CD14-positive monocyte (primary cell): ENCODE measurements around the gene ANO4. TPM values are rescaled to one million over a fixed set of nuclear protein-coding genes. Genes with fewer than 3 reads are reported as not detected.

Source experiments
- DNase-seq, 3 donors: peaks; one replicate each; pipeline ENCODE4 v3.0.0-alpha.2; 2011 to 2022
- H2AFZ ChIP-seq: 2 replicates; pipeline ENCODE4 v1.6.0; 2012; ENCODE audit warnings: mild to moderate bottlenecking, low read depth, low read length, inconsistent platforms; ENCODE audit not compliant: insufficient read depth, poor library complexity, severe bottlenecking
- H3K27ac ChIP-seq, 2 donors: 1 replicate in 1 of 2; 2 replicates in 1 of 2; pipeline ENCODE4 v1.5.1; 2012 to 2013; ENCODE audit warnings: low read length in 2 of 2, control low read depth in 1 of 2, inconsistent platforms in 1 of 2, low read depth in 1 of 2, mild to moderate bottlenecking in 1 of 2
- H3K27me3 ChIP-seq, 2 donors: one replicate each; pipeline versions ENCODE4 v1.6.0 to v1.6.1; 2011 to 2013; ENCODE audit warnings: low read length in 2 of 2; ENCODE audit not compliant: control insufficient read depth in 2 of 2, insufficient read depth in 2 of 2
- H3K36me3 ChIP-seq, 2 donors: replicated peaks in 1 of 2; 1 replicate in 1 of 2; 2 replicates in 1 of 2; pipeline versions ENCODE4 v1.5.1 to v1.6.1; 2012 to 2013; ENCODE audit warnings: low read length in 2 of 2, control low read depth in 1 of 2, inconsistent platforms in 1 of 2, mild to moderate bottlenecking in 1 of 2; ENCODE audit not compliant: insufficient read depth in 2 of 2, control insufficient read depth in 1 of 2
- H3K4me1 ChIP-seq, 2 donors: 1 replicate in 1 of 2; 2 replicates in 1 of 2; pipeline versions ENCODE4 v1.5.1 to v1.6.1; 2012 to 2013; ENCODE audit warnings: low read length in 2 of 2, control low read depth in 1 of 2, inconsistent platforms in 1 of 2, mild to moderate bottlenecking in 1 of 2, moderate library complexity in 1 of 2; ENCODE audit not compliant: insufficient read depth in 2 of 2, control insufficient read depth in 1 of 2
- H3K4me2 ChIP-seq: replicated peaks from 2 replicates; pipeline ENCODE3; 2012; ENCODE audit warnings: low read length, moderate library complexity, mild to moderate bottlenecking; ENCODE audit not compliant: poor library complexity, severe bottlenecking; ENCODE audit errors: extremely low read depth
- H3K4me3 ChIP-seq, 3 experiments: fragments of 200-600 bp in 1 of 3; sonication (generic) in 1 of 3; replicated peaks in 1 of 3; 1 replicate in 2 of 3; 2 replicates in 1 of 3; pipeline ENCODE4 v1.5.1; 2011 to 2013; ENCODE audit warnings: low read length in 3 of 3, mild to moderate bottlenecking in 3 of 3, control low read depth in 2 of 3, low read depth in 2 of 3, inconsistent platforms in 1 of 3, moderate library complexity in 1 of 3
- H3K79me2 ChIP-seq: 2 replicates; pipeline ENCODE4 v1.6.0; 2012; ENCODE audit warnings: mild to moderate bottlenecking, control low read depth, inconsistent platforms, low read length, moderate library complexity; ENCODE audit not compliant: insufficient read depth
- H3K9ac ChIP-seq: 2 replicates; pipeline ENCODE4 v1.6.0; 2017; ENCODE audit warnings: low read length, mild to moderate bottlenecking; ENCODE audit not compliant: insufficient read depth, poor library complexity, severe bottlenecking
- H3K9me3 ChIP-seq, 2 donors: replicated peaks in 1 of 2; 1 replicate in 1 of 2; 2 replicates in 1 of 2; pipeline versions ENCODE4 v1.5.1 to v1.6.1; 2012 to 2013; ENCODE audit warnings: low read length in 2 of 2, control low read depth in 1 of 2; ENCODE audit not compliant: control insufficient read depth in 1 of 2, insufficient read depth in 1 of 2
- H4K20me1 ChIP-seq: 2 replicates; pipeline ENCODE4 v1.6.0; 2012; ENCODE audit warnings: mild to moderate bottlenecking, low read length, control low read depth, moderate library complexity; ENCODE audit not compliant: insufficient read depth
- H3K27ac Mint-ChIP-seq, 7 donors: one replicate each; pipeline ENCODE4 v1.8.0; 2020; ENCODE audit warnings: mild to moderate bottlenecking in 7 of 7, mixed read lengths in 7 of 7, moderate library complexity in 6 of 7, inconsistent platforms in 2 of 7
- H3K27me3 Mint-ChIP-seq, 3 donors: one replicate each; pipeline ENCODE4 v1.8.0; 2021 to 2022; ENCODE audit warnings: low read depth in 3 of 3, mild to moderate bottlenecking in 3 of 3, mixed read lengths in 3 of 3, moderate library complexity in 3 of 3, inconsistent platforms in 1 of 3
- H3K36me3 Mint-ChIP-seq, 2 donors: one replicate each; pipeline ENCODE4 v1.8.0; 2020; ENCODE audit warnings: mixed read lengths in 2 of 2, inconsistent platforms in 1 of 2, mild to moderate bottlenecking in 1 of 2
- H3K4me1 Mint-ChIP-seq: one replicate; pipeline ENCODE4 v1.8.0; 2020; ENCODE audit warnings: mild to moderate bottlenecking, mixed read lengths
- H3K4me3 Mint-ChIP-seq, 2 donors: one replicate each; pipeline ENCODE4 v1.8.0; 2020; ENCODE audit warnings: mild to moderate bottlenecking in 2 of 2, mixed read lengths in 2 of 2, moderate library complexity in 1 of 2
- H3K9me3 Mint-ChIP-seq, 7 donors: one replicate each; pipeline ENCODE4 v1.8.0; 2020 to 2022; ENCODE audit warnings: mixed read lengths in 7 of 7, mild to moderate bottlenecking in 6 of 7, moderate library complexity in 6 of 7, inconsistent platforms in 2 of 7
- WGBS: methylation state at CpG from one replicate; pipeline ENCODE4 v1.1.5; 2013; ENCODE audit warnings: missing lambda C conversion rate; ENCODE audit not compliant: insufficient coverage; 5-methylcytosine and 5-hydroxymethylcytosine counted together
- intact Hi-C, 2 donors: fragments of 100-400 bp; cut with micrococcal nuclease; formaldehyde crosslinking; loops; one replicate each; pipeline versions ENCODE4 v1.15.0 to v1.15.1; 2023
- polyA plus RNA-seq, 3 donors: library from polyadenylated mRNA; depleted of rRNA in 1 of 3; unstranded in 2 of 3; stranded (reverse) in 1 of 3; fragments of 300-500 nt in 2 of 3; fragments of >200 nt in 1 of 3; fragmentation: Illumina TruSeq in 2 of 3; gene quantifications; 1 replicate in 2 of 3; 2 replicates in 1 of 3; pipeline ENCODE4 v1.2.3, GENCODE V29; 2012 to 2021
- TF ChIP-seq, protein P1 (sequence below): fragments of 200-600 bp; IDR thresholded peaks from one replicate; pipeline ENCODE4 v1.8.0; 2022; ENCODE audit warnings: antibody characterized with exemption, mild to moderate bottlenecking

The ANO4 gene
- polyA plus RNA-seq, 3 donors = not detected

DNA sequence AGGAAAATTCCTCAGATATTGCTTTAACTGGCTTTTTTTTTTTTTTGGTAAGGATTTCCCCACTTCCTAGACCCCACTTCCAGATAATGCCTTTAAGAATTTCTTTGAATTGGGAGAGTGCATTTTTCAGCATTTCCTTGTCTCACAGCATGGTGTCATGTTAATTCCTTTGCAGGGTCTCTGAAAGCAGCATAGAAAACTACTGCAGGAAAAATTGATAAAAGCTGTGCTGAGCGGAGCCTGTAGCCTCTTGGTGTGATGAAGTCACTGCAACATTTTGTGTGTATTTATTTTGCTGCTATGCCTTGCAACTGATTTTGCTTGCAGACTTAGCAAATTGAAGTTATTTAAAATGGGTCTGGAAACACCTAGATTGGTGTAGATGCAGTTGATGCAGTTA lies 2.7 kb downstream of the ANO4 start:
- Mint-ChIP-seq H3K4me3 (no peak overlapping the region), H3K27ac (no peak overlapping the region), H3K9me3 (peaks cover 0 to 4% (median 2%) of the 10 kb centered on the region in 7 donors), H3K36me3 (no peaks in the 10 kb centered on the region), H3K4me1 (no peaks in the 10 kb centered on the region), H3K27me3 (peaks cover 12 to 17% (median 14%) of the 10 kb centered on the region in 3 donors)
- DNase-seq = no peak
- no peak overlapping the region for H3K4me2 ChIP-seq
- no peaks in the 10 kb centered on the region for H3K4me1 ChIP-seq
- intact Hi-C loops = no loop called here
- peaks cover 0 to 4% of the 10 kb centered on the region in 2 donors for H3K27me3 ChIP-seq
- H2AFZ ChIP-seq = no peak overlapping the region
- no peaks in the 10 kb centered on the region for H3K36me3 ChIP-seq
- no peaks in the 10 kb centered on the region for H3K79me2 ChIP-seq
- no peak overlapping the region for H3K4me3 ChIP-seq
- no peaks in the 10 kb centered on the region for H3K9me3 ChIP-seq
- TF ChIP-seq, protein P1, sequence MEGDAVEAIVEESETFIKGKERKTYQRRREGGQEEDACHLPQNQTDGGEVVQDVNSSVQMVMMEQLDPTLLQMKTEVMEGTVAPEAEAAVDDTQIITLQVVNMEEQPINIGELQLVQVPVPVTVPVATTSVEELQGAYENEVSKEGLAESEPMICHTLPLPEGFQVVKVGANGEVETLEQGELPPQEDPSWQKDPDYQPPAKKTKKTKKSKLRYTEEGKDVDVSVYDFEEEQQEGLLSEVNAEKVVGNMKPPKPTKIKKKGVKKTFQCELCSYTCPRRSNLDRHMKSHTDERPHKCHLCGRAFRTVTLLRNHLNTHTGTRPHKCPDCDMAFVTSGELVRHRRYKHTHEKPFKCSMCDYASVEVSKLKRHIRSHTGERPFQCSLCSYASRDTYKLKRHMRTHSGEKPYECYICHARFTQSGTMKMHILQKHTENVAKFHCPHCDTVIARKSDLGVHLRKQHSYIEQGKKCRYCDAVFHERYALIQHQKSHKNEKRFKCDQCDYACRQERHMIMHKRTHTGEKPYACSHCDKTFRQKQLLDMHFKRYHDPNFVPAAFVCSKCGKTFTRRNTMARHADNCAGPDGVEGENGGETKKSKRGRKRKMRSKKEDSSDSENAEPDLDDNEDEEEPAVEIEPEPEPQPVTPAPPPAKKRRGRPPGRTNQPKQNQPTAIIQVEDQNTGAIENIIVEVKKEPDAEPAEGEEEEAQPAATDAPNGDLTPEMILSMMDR = no peak
- H3K9ac ChIP-seq = no peak overlapping the region
- no peak overlapping the region for H3K27ac ChIP-seq
- 100% methylated on average over 1 of the region's 1 CpG for WGBS
- no peaks in the 10 kb centered on the region for H4K20me1 ChIP-seq

DNA sequence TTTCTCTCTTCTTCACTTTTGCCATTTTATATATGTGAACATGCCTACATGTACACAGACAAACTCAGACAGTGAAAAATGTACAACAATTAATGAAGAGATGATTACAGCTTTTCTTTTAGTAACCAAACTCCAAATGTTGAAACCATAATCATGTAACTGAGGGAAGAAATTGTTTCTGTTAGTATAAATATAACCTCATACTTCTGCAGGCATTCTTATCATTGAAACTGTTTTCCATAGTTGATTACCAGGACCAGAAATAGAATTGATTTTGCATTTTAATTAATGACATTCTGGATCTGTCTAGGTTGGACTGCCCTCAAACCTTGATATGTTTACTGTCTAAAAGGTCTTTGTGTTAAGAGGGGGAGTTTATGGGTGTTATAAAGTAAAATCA lies 3.2 kb downstream of the ANO4 start:
- Histone ChIP-seq H3K27me3 (peaks cover 0 to 4% of the 10 kb centered on the region in 2 donors), H4K20me1 (no peaks in the 10 kb centered on the region), H3K9me3 (no peaks in the 10 kb centered on the region), H3K9ac (no peak overlapping the region), H3K36me3 (no peaks in the 10 kb centered on the region), H3K79me2 (no peaks in the 10 kb centered on the region), H3K27ac (no peak overlapping the region), H3K4me2 (no peak overlapping the region), H3K4me1 (no peaks in the 10 kb centered on the region), H2AFZ (no peak overlapping the region), H3K4me3 (no peak overlapping the region)
- TF ChIP-seq, protein P1 = no peak
- H3K27me3 Mint-ChIP-seq = peaks cover 12 to 17% (median 14%) of the 10 kb centered on the region in 3 donors
- intact Hi-C loops = no loop called here
- H3K9me3 Mint-ChIP-seq = peaks cover 0 to 4% (median 2%) of the 10 kb centered on the region in 7 donors
- H3K36me3 Mint-ChIP-seq = no peaks in the 10 kb centered on the region
- DNase-seq = no peak
- no peak overlapping the region for H3K27ac Mint-ChIP-seq
- H3K4me1 Mint-ChIP-seq = no peaks in the 10 kb centered on the region
- no peak overlapping the region for H3K4me3 Mint-ChIP-seq
